Endothelial cell of umbilical vein (primary cell): Measurements from ENCODE around the gene CELSR1. TPM values are rescaled to one million over a fixed set of nuclear protein-coding genes. Genes with fewer than 3 reads are reported as not detected.

Experiments used
- BruUV-seq: library from RNA; stranded (reverse); fragments of 400-500 nt; replicated peaks from 2 replicates; lab custom pipeline; 2021; lab: Mats Ljungman, UMichigan
- CTCF ChIA-PET: fragments of 300-600, 350-600 bp; sonication (Branson Sonifier 250); formaldehyde crosslinking; loops from one replicate; lab custom pipeline; 2021; ENCODE audit warnings: antibody characterized with exemption, inconsistent platforms; lab: Charles Lee
- POLR2A ChIA-PET: fragments of 300-600, 350-600 bp; sonication (Branson Sonifier 250); formaldehyde crosslinking; loops from one replicate; lab custom pipeline; 2021; ENCODE audit warnings: antibody characterized with exemption, inconsistent platforms; lab: Charles Lee
- DNase-seq: peaks from one replicate; pipeline ENCODE4 v3.0.0-alpha.2; 2011; ENCODE audit warnings: low read depth, low spot score
- FAIRE-seq: peaks from 2 replicates; lab custom pipeline; 2011; peaks lifted over from hg19 to GRCh38; lab: Jason Lieb, UNC
- H2AFZ ChIP-seq: 2 replicates; pipeline ENCODE4 v1.6.0; 2012; ENCODE audit warnings: low read depth, low read length, control low read depth, inconsistent platforms
- H3K27ac ChIP-seq: 2 replicates; pipeline ENCODE4 v1.5.1; 2011; ENCODE audit warnings: low read depth, mild to moderate bottlenecking, control low read depth, low read length, moderate library complexity; ENCODE audit not compliant: insufficient read depth
- H3K27me3 ChIP-seq, 2 experiments: 2 replicates each; pipeline versions ENCODE4 v1.6.0 to v1.6.1; 2011; ENCODE audit warnings: low read length in 2 of 2, mixed read lengths in 1 of 2; ENCODE audit not compliant: control insufficient read depth in 2 of 2, insufficient read depth in 2 of 2
- H3K36me3 ChIP-seq, 2 experiments: 2 replicates in 1 of 2; 3 replicates in 1 of 2; pipeline ENCODE4 v1.5.1; 2011; ENCODE audit warnings: low read length in 2 of 2, mild to moderate bottlenecking in 1 of 2, moderate library complexity in 1 of 2; ENCODE audit not compliant: control insufficient read depth in 2 of 2, insufficient read depth in 2 of 2; ENCODE audit errors: extremely low read depth in 1 of 2
- H3K4me1 ChIP-seq: 3 replicates; pipeline ENCODE4 v1.5.1; 2011; ENCODE audit warnings: mild to moderate bottlenecking, low read length; ENCODE audit not compliant: control insufficient read depth, insufficient read depth; ENCODE audit errors: extremely low read depth
- H3K4me2 ChIP-seq: 2 replicates; pipeline ENCODE4 v1.6.1; 2011; ENCODE audit warnings: low read length, control low read depth, mixed read lengths; ENCODE audit not compliant: insufficient read depth
- H3K4me3 ChIP-seq, 3 experiments: fragments of 200-600 bp in 1 of 3; sonication (generic), shearing (Covaris generic) in 1 of 3; replicated peaks in 1 of 3; 2 replicates each; pipeline ENCODE4 v1.5.1; 2011 to 2016; ENCODE audit warnings: control low read depth in 3 of 3, low read length in 3 of 3, mild to moderate bottlenecking in 2 of 3, inconsistent platforms in 1 of 3, low read depth in 1 of 3, moderate library complexity in 1 of 3; ENCODE audit not compliant: insufficient read depth in 1 of 3
- H3K79me2 ChIP-seq: 2 replicates; pipeline ENCODE4 v1.6.0; 2012; ENCODE audit warnings: low read length, inconsistent platforms; ENCODE audit not compliant: control insufficient read depth, insufficient read depth
- H3K9ac ChIP-seq: replicated peaks from 2 replicates; pipeline ENCODE3; 2011; ENCODE audit warnings: low read length, control low read depth; ENCODE audit not compliant: insufficient read depth; ENCODE audit errors: extremely low read depth
- H3K9me1 ChIP-seq: replicated peaks from 3 replicates; pipeline ENCODE4 v1.6.0; 2011; ENCODE audit warnings: mild to moderate bottlenecking, low read length; ENCODE audit not compliant: control insufficient read depth, insufficient read depth; ENCODE audit errors: extremely low read depth
- H3K9me3 ChIP-seq: replicated peaks from 2 replicates; pipeline ENCODE4 v1.5.1; 2012; ENCODE audit warnings: low read length, inconsistent platforms; ENCODE audit not compliant: control insufficient read depth, insufficient read depth
- H4K20me1 ChIP-seq: replicated peaks from 2 replicates; pipeline ENCODE3; 2011; ENCODE audit warnings: mild to moderate bottlenecking, low read length; ENCODE audit not compliant: control insufficient read depth, insufficient read depth; ENCODE audit errors: extremely low read depth
- EZH2 ChIP-seq: IDR thresholded peaks from 2 replicates; pipeline ENCODE4 v1.6.1; 2012; ENCODE audit warnings: borderline replicate concordance, low read depth, mild to moderate bottlenecking, moderate library complexity, low read length, inconsistent platforms; ENCODE audit not compliant: severe bottlenecking
- FOS ChIP-seq: IDR thresholded peaks from 2 replicates; pipeline ENCODE4 v1.6.1; 2011; ENCODE audit warnings: mild to moderate bottlenecking, low read length, moderate library complexity, borderline replicate concordance; ENCODE audit not compliant: insufficient read depth
- GATA2 ChIP-seq: IDR thresholded peaks from 2 replicates; pipeline ENCODE4 v1.7.0; 2011; ENCODE audit warnings: low read depth, mild to moderate bottlenecking, moderate library complexity, mixed read lengths, low read length; ENCODE audit not compliant: insufficient read length, insufficient read depth
- JUN ChIP-seq: IDR thresholded peaks from 2 replicates; pipeline ENCODE4 v1.6.1; 2011; ENCODE audit warnings: borderline replicate concordance, low read depth; ENCODE audit not compliant: insufficient read length, insufficient read depth
- MYC ChIP-seq: IDR thresholded peaks from one replicate; pipeline ENCODE4 v1.6.1; 2011; ENCODE audit warnings: mild to moderate bottlenecking, low read depth, low read length
- POLR2A ChIP-seq: IDR thresholded peaks from 2 replicates; pipeline ENCODE4 v1.6.1; 2012; ENCODE audit warnings: low read depth, mild to moderate bottlenecking, control low read depth, low read length
- POLR2AphosphoS5 ChIP-seq: IDR thresholded peaks from 2 replicates; pipeline ENCODE4 v1.6.1; 2012; ENCODE audit warnings: low read depth, mild to moderate bottlenecking, control low read depth, low read length, moderate library complexity; ENCODE audit not compliant: insufficient read depth
- dilution Hi-C: fragments of 300-500 bp; cut with MboI; formaldehyde crosslinking; loops from one replicate; pipeline ENCODE4 v1.15.0; 2019; ENCODE audit warnings: low sequenced_read_pairs; ENCODE audit not compliant: extremely low pct_ligation_motif_present
- intact Hi-C: fragments of 100-400 bp; cut with micrococcal nuclease; formaldehyde crosslinking; loops from one replicate; pipeline ENCODE4 v1.10.0; 2022
- polyA plus RNA-seq, 4 experiments: library from polyadenylated mRNA; depleted of rRNA in 3 of 4; stranded (reverse) in 3 of 4; unstranded in 1 of 4; fragments of >200 nt; gene quantifications; 2 replicates each; pipeline versions ENCODE4 v1.2.1 to v1.2.3, GENCODE V29; 2011 to 2012; ENCODE audit warnings: missing spikeins in 1 of 4
- total RNA-seq: library from RNA; stranded (reverse); gene quantifications from 2 replicates; pipeline ENCODE4 v1.2.3, GENCODE V29; 2021
- TF ChIP-seq, protein P1 (sequence below), 2 donors: IDR thresholded peaks; 1 replicate in 1 of 2; 2 replicates in 1 of 2; pipeline ENCODE4 v1.5.1; 2011; ENCODE audit warnings: low read length in 2 of 2, mild to moderate bottlenecking in 2 of 2, moderate library complexity in 2 of 2, control low read depth in 1 of 2, inconsistent platforms in 1 of 2, low read depth in 1 of 2; ENCODE audit not compliant: insufficient read depth in 1 of 2; ENCODE audit errors: extremely low read depth in 1 of 2
- TF ChIP-seq, protein P2 (sequence below): IDR thresholded peaks from 2 replicates; pipeline ENCODE4 v1.6.1; 2011; ENCODE audit not compliant: insufficient read depth, insufficient read length

Gene CELSR1
- total and polyA plus RNA-seq, 2 donors (not counting 3 experiments of a cell fraction or from before 2014, with no cell fraction given) = 3.7 to 5.4 TPM

DNA sequence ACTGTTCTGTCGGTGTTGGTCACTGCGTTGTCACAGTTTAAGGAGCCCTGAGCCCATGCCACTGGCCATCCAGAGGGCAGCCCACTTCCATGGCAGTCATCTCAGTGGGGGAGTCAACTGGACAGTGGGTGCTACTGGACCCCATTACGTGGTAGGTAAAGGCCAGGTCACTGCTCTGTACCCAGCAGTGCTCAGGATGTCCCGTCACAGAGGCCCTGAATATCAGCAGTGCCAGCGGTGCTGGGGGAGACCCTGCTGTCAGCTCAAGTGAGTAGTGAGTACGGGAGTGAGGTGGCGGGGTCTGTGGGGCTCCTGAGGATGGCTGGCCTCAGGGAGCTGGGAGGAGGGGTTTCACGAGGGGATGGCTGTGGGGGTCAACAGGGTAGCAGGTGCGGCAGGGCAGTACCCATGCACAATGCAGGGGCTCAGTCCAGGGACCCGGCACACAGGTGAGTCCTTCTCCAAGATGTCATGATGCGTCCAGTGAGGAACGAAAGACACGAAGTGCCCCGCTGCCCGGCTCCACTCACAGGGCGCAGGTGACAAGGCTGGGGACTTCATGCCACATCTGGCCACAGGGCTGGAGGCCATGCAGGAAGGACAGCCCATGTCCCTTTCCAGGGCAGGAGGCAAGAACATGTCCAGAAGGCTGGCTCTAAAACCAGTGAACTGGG lies 27.9 kb downstream of the CELSR1 start:
- Histone ChIP-seq H4K20me1 (no peaks in the 10 kb centered on the region), H3K9ac (no peak overlapping the region), H2AFZ (no peak overlapping the region), H3K4me1 (no peaks in the 10 kb centered on the region), H3K79me2 (no peaks in the 10 kb centered on the region), H3K9me3 (no peaks in the 10 kb centered on the region), H3K27me3 (no peaks in the 10 kb centered on the region), H3K27ac (no peak overlapping the region), H3K36me3 (no peaks in the 10 kb centered on the region), H3K4me2 (no peak overlapping the region), H3K4me3 (no peak overlapping the region), H3K9me1 (no peaks in the 10 kb centered on the region)
- ChIA-PET CTCF (interaction anchor here (1.3 kb wide), 1 partner anchor 142 kb away, joined by 6 read pairs; no protein-coding TSS in a partner anchor), POLR2A (no interaction called here)
- no TSS peak for BruUV-seq
- no peak for DNase-seq
- no peak for TF ChIP-seq EZH2
- intact Hi-C loops = no loop called here
- no peak for FAIRE-seq
- dilution Hi-C loops = no loop called here

DNA sequence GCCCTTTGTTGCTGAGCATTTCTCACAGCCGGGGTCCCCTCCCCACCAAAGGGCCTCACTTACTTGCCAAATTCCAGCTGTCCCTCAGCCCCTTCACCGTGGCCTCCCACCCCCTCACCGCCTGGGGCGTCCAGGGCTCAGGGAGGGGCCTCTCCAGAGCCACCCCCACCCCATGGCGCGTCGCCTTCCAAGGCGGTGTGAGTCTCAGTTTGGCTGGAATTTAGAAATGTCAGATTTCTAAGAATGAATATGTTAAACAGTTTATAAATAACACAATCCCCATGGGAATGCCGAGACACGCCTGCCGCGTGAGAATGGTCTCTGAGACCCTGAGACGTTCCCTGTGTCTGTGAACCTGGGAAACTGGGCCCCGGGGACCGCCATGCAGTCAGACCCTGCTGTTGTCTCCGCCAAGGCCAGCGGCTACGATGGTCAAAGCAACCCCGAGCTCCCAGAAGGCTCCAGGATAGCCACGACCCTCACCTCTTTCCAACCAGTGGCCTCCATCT lies 28.9 kb downstream of the CELSR1 start:
- ChIA-PET CTCF (no interaction called here), POLR2A (no interaction called here)
- FAIRE-seq = no peak
- no peak overlapping the region for H3K4me3 ChIP-seq
- intact Hi-C loops (no loop called here), dilution Hi-C loops (no loop called here)
- H3K4me2 ChIP-seq = no peak overlapping the region
- no peaks in the 10 kb centered on the region for H3K79me2 ChIP-seq
- H3K4me1 ChIP-seq = no peaks in the 10 kb centered on the region
- H4K20me1 ChIP-seq = no peaks in the 10 kb centered on the region
- H2AFZ ChIP-seq = no peak overlapping the region
- H3K27me3 ChIP-seq = no peaks in the 10 kb centered on the region
- TF ChIP-seq, protein P1, sequence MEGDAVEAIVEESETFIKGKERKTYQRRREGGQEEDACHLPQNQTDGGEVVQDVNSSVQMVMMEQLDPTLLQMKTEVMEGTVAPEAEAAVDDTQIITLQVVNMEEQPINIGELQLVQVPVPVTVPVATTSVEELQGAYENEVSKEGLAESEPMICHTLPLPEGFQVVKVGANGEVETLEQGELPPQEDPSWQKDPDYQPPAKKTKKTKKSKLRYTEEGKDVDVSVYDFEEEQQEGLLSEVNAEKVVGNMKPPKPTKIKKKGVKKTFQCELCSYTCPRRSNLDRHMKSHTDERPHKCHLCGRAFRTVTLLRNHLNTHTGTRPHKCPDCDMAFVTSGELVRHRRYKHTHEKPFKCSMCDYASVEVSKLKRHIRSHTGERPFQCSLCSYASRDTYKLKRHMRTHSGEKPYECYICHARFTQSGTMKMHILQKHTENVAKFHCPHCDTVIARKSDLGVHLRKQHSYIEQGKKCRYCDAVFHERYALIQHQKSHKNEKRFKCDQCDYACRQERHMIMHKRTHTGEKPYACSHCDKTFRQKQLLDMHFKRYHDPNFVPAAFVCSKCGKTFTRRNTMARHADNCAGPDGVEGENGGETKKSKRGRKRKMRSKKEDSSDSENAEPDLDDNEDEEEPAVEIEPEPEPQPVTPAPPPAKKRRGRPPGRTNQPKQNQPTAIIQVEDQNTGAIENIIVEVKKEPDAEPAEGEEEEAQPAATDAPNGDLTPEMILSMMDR (IDR thresholded peaks at IDR 0.05; ENCODE audit: extremely low read depth in 1 of 2, insufficient read depth in 1 of 2, low read depth in 1 of 2, low read length in 2 of 2) = no peak
- TF ChIP-seq POLR2A = no peak
- TF ChIP-seq FOS = no peak
- TF ChIP-seq JUN = no peak
- no peak for TF ChIP-seq POLR2AphosphoS5
- no peak for TF ChIP-seq MYC
- no peak for TF ChIP-seq GATA2
- TF ChIP-seq, protein P2, sequence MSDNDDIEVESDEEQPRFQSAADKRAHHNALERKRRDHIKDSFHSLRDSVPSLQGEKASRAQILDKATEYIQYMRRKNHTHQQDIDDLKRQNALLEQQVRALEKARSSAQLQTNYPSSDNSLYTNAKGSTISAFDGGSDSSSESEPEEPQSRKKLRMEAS = no peak
- TF ChIP-seq EZH2 = no peak
- no peak overlapping the region for H3K9ac ChIP-seq
- DNase-seq = no peak
- H3K9me1 ChIP-seq = no peaks in the 10 kb centered on the region
- H3K9me3 ChIP-seq = no peaks in the 10 kb centered on the region
- no peak overlapping the region for H3K27ac ChIP-seq
- BruUV-seq = no TSS peak
- H3K36me3 ChIP-seq = no peaks in the 10 kb centered on the region
